A673 (cell line): ENCODE results near the gene FCHSD2.

Experiments used
- EZH2 ChIP-seq: fragments of 200-600 bp; sonication (generic); IDR thresholded peaks from 2 replicates; pipeline ENCODE4 v1.6.1; 2017; ENCODE audit warnings: borderline replicate concordance, low read depth, mild to moderate bottlenecking, mixed read lengths, antibody characterized with exemption, low read length; ENCODE audit not compliant: poor library complexity, severe bottlenecking
- TF ChIP-seq, protein P1 (sequence below): fragments of 300-800, 200-600 bp; sonication (generic); conservative IDR thresholded peaks from 2 replicates; pipeline ENCODE4 v1.5.1; 2017; ENCODE audit warnings: low read depth, mild to moderate bottlenecking, antibody characterized with exemption, low read length, moderate library complexity, mixed read lengths

DNA sequence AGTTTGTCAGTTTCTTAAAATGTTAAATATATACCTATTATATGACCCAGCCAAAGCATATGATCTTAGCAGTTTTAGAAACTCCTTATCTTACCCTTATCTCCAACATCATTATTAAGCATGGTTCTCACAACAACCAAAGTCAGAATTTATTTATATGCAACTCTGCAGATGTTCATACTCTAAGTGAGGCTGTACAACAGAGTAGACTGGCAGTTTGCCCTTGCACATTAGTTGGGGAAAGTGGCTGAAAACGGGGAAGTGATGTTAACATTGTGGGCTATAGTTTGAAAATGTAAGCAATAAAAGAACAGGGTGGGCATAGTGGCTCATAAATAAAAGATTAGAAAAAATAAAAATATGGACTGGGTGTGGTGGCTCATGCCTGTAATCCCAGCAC is 278.2 kb downstream of the FCHSD2 start:
- TF ChIP-seq, protein P1, sequence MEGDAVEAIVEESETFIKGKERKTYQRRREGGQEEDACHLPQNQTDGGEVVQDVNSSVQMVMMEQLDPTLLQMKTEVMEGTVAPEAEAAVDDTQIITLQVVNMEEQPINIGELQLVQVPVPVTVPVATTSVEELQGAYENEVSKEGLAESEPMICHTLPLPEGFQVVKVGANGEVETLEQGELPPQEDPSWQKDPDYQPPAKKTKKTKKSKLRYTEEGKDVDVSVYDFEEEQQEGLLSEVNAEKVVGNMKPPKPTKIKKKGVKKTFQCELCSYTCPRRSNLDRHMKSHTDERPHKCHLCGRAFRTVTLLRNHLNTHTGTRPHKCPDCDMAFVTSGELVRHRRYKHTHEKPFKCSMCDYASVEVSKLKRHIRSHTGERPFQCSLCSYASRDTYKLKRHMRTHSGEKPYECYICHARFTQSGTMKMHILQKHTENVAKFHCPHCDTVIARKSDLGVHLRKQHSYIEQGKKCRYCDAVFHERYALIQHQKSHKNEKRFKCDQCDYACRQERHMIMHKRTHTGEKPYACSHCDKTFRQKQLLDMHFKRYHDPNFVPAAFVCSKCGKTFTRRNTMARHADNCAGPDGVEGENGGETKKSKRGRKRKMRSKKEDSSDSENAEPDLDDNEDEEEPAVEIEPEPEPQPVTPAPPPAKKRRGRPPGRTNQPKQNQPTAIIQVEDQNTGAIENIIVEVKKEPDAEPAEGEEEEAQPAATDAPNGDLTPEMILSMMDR: no peak
- no peak for TF ChIP-seq EZH2
